GM12892 (cell line): ENCODE data around the gene KCNIP1.

Source experiments
- POLR2A ChIP-seq: IDR thresholded peaks from 2 replicates; pipeline ENCODE4 v1.6.1; 2011; ENCODE audit warnings: low read depth, low read length, control low read depth
- POLR2AphosphoS5 ChIP-seq: IDR thresholded peaks from 2 replicates; pipeline ENCODE4 v1.6.1; 2011; ENCODE audit warnings: low read depth, low read length, control low read depth
- TAF1 ChIP-seq: IDR thresholded peaks from 2 replicates; pipeline ENCODE4 v1.6.1; 2011; ENCODE audit warnings: low read depth, mild to moderate bottlenecking, control low read depth, low read length, borderline replicate concordance

DNA sequence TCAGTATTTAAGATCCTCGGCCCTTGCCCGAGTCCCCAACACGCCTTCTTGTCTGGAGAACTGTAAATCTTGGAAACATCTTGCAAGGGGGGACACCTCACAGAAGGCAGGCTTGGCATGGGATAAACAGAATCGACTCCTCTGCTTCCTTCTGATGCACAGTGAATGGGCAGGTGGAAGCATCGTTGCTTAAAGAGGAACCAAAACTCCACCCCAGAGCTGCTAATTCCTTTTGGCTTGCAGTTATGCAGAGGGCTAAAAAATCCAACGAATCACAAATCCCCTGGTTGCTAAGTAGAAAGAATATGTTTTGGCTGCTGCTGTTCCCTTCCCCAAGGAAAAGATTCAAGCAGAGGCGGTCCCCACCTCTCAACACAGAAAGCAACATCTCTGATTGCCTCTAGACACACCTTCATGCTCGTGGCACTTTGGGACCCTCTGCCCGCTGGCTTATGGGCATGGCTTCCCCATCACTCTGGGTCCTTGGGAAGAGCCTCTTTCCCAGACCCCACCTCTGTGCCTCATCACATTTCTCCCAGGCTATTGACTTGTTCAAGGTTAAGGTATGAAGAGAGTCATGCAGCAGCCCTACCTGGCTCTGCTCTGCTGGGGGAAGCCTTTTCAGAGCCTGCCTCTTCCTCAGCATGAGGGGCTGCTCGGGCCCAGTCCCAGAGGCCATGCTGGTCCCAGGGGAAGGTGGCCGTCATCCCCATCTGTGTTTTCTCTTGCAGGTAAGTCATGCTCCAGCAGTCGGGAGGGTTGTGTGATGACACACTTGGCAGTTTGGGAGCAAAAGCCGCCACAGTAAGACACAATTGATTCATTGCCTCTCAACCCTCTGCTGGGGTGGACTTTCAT, 137.1 kb downstream of the KCNIP1 start:
- TF ChIP-seq TAF1 (no peak), POLR2AphosphoS5 (no peak), POLR2A (no peak)
